SK-N-SH (cell line): ENCODE measurements around the gene CEP295NL. TPM values are rescaled to one million over a fixed set of nuclear protein-coding genes. Genes with fewer than 3 reads are reported as not detected.

Experiments
- CTCF ChIA-PET: fragments of 300-600, 350-600 bp; formaldehyde crosslinking; extraction: SDS; loops from one replicate; lab custom pipeline; 2021; lab: Yijun Ruan, JAX
- POLR2A ChIA-PET: fragments of 350-600 bp; sonication (Branson Sonifier 250); formaldehyde crosslinking; extraction: SDS; loops from one replicate; lab custom pipeline; 2020; ENCODE audit warnings: antibody characterized with exemption, inconsistent platforms; lab: Yijun Ruan, JAX
- DNase-seq: peaks from one replicate; pipeline ENCODE4 v3.0.0; 2012
- H2AFZ ChIP-seq: fragments of 200-600 bp; sonication (generic); 2 replicates; pipeline ENCODE4 v1.8.1; 2016; ENCODE audit warnings: antibody characterized with exemption, mild to moderate bottlenecking, low read depth
- H3F3A ChIP-seq: fragments of 200-600 bp; sonication (generic); replicated peaks from 2 replicates; pipeline ENCODE3; 2016; ENCODE audit warnings: antibody characterized with exemption, mild to moderate bottlenecking; ENCODE audit not compliant: insufficient read depth
- H3K27ac ChIP-seq, 2 experiments: fragments of 200-500 bp in 1 of 2; fragments of 200-600 bp in 1 of 2; sonication (Bioruptor generic) in 1 of 2; sonication (generic), shearing (Covaris generic) in 1 of 2; 2 replicates each; pipeline versions ENCODE4 v1.5.1 to v1.6.1; 2014 to 2016; ENCODE audit warnings: low read depth in 2 of 2, inconsistent platforms in 1 of 2, low read length in 1 of 2, mild to moderate bottlenecking in 1 of 2, mixed read lengths in 1 of 2
- H3K27me3 ChIP-seq: fragments of 200-600 bp; sonication (generic), shearing (Covaris generic); 2 replicates; pipeline ENCODE4 v1.6.1; 2016; ENCODE audit warnings: mixed run types; ENCODE audit not compliant: insufficient read depth
- H3K36me3 ChIP-seq, 2 experiments: fragments of 200-500 bp in 1 of 2; fragments of 200-600 bp in 1 of 2; sonication (Bioruptor generic) in 1 of 2; sonication (generic) in 1 of 2; replicated peaks in 1 of 2; 2 replicates each; pipeline versions ENCODE3 to v1.5.1; 2014 to 2016; ENCODE audit warnings: low read length in 1 of 2, mild to moderate bottlenecking in 1 of 2; ENCODE audit not compliant: insufficient read depth in 2 of 2, control insufficient read depth in 1 of 2
- H3K4me1 ChIP-seq, 2 experiments: fragments of 200-500 bp in 1 of 2; fragments of 200-600 bp in 1 of 2; sonication (Bioruptor generic) in 1 of 2; sonication (generic), shearing (Covaris generic) in 1 of 2; 2 replicates each; pipeline versions ENCODE4 v1.5.1 to v1.6.1; 2014 to 2016; ENCODE audit warnings: low read depth in 1 of 2, low read length in 1 of 2, mixed run types in 1 of 2; ENCODE audit not compliant: insufficient read depth in 2 of 2, control insufficient read depth in 1 of 2
- H3K4me2 ChIP-seq: fragments of 200-600 bp; sonication (generic), shearing (Covaris generic); 2 replicates; pipeline ENCODE4 v1.6.1; 2017; ENCODE audit warnings: mixed run types
- H3K4me3 ChIP-seq, 2 experiments: fragments of 200-500 bp in 1 of 2; fragments of 200-600 bp in 1 of 2; sonication (Bioruptor generic) in 1 of 2; sonication (generic), shearing (Covaris generic) in 1 of 2; 2 replicates each; pipeline versions ENCODE4 v1.5.1 to v1.8.1; 2014 to 2016; ENCODE audit warnings: low read depth in 2 of 2, inconsistent platforms in 1 of 2, low read length in 1 of 2, mild to moderate bottlenecking in 1 of 2, mixed read lengths in 1 of 2, moderate library complexity in 1 of 2
- H3K79me2 ChIP-seq: fragments of 200-600 bp; sonication (generic); 2 replicates; pipeline ENCODE4 v1.8.1; 2017; ENCODE audit warnings: mild to moderate bottlenecking; ENCODE audit not compliant: insufficient read depth
- H3K9ac ChIP-seq: fragments of 200-600 bp; sonication (generic); 2 replicates; pipeline ENCODE4 v1.6.1; 2017; ENCODE audit warnings: mixed run types
- H3K9me2 ChIP-seq: fragments of 200-600 bp; sonication (generic); 2 replicates; pipeline ENCODE4 v1.6.1; 2017; ENCODE audit warnings: mixed run types
- H3K9me3 ChIP-seq: fragments of 200-600 bp; sonication (generic); 2 replicates; pipeline ENCODE4 v1.6.1; 2017; ENCODE audit warnings: mixed run types, mild to moderate bottlenecking, moderate library complexity
- H4K20me1 ChIP-seq: fragments of 200-600 bp; sonication (generic); 2 replicates; pipeline ENCODE4 v1.6.1; 2017; ENCODE audit warnings: mild to moderate bottlenecking, mixed run types; ENCODE audit not compliant: insufficient read depth
- EP300 ChIP-seq, 2 experiments: IDR thresholded peaks; 2 replicates each; pipeline versions ENCODE4 v1.4.0 to v1.6.1; 2012; ENCODE audit warnings: borderline replicate concordance in 1 of 2, low read depth in 1 of 2, low read length in 1 of 2
- FOXJ3 ChIP-seq: sonication (generic); formaldehyde crosslinking; IDR thresholded peaks from 2 replicates; pipeline ENCODE4 v1.5.1; 2020; ENCODE audit warnings: mild to moderate bottlenecking, missing genetic modification reagents
- JUND ChIP-seq: IDR thresholded peaks from 2 replicates; pipeline ENCODE4 v1.4.0; 2012
- MAX ChIP-seq: IDR thresholded peaks from 2 replicates; pipeline ENCODE4 v1.4.0; 2012; ENCODE audit warnings: low read depth
- MXI1 ChIP-seq: IDR thresholded peaks from 2 replicates; pipeline ENCODE4 v1.6.1; 2012; ENCODE audit warnings: mild to moderate bottlenecking, low read depth, low read length, improper control_type of control experiment
- NFIC ChIP-seq: IDR thresholded peaks from 2 replicates; pipeline ENCODE4 v1.4.0; 2012; ENCODE audit warnings: borderline replicate concordance
- POLR2AphosphoS5 ChIP-seq: IDR thresholded peaks from 2 replicates; pipeline ENCODE4 v1.6.1; 2012; ENCODE audit warnings: low read depth, low read length
- SMC3 ChIP-seq: IDR thresholded peaks from 2 replicates; pipeline ENCODE4 v1.6.1; 2012; ENCODE audit warnings: low read depth, low read length, improper control_type of control experiment
- TCF12 ChIP-seq: IDR thresholded peaks from 2 replicates; pipeline ENCODE4 v1.4.0; 2012
- ZBTB33 ChIP-seq: IDR thresholded peaks from 2 replicates; pipeline ENCODE4 v1.4.0; 2012; ENCODE audit warnings: low read depth, borderline replicate concordance
- WGBS: methylation state at CpG from one replicate; pipeline ENCODE4 v1.1.6; 2017; ENCODE audit warnings: low lambda C conversion rate; 5-methylcytosine and 5-hydroxymethylcytosine counted together
- polyA plus RNA-seq, 3 experiments: library from polyadenylated mRNA; depleted of rRNA; stranded (reverse); fragments of >200 nt; gene quantifications; 2 replicates each; pipeline ENCODE4 v1.2.3, GENCODE V29; 2012
- TF ChIP-seq, protein P1 (sequence below): fragments of 150-350 bp; IDR thresholded peaks from 2 replicates; pipeline ENCODE4 v1.6.1; 2017; ENCODE audit warnings: antibody characterized with exemption, low read length, low read depth, borderline replicate concordance

CEP295NL gene
- polyA plus RNA-seq, 1 of the 3 experiments (the other 2 are of a cell fraction), result 0.35 TPM

DNA sequence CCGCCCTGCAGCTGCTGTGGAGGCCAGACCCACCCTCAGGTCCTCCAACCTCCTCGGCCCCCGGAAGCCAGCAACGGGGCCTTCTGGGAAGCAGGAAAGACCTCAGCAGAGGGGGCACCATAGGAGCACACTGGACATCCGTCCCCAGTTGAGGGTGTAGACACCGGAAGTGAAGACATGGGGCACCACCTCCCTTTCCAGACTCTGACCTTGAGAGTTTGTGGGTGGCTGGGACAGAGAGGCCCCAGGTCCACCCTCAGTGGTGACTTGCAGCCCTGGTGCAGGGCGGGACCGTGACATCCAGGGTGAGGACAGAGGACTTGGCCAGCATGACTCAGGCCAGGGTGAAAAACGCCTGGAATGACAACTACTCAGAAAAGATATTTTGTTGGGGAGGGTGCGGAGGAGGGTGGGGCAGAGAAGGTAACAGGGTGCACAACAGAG is 19.9 kb downstream of the CEP295NL start (continued):
- TF ChIP-seq, protein P1, sequence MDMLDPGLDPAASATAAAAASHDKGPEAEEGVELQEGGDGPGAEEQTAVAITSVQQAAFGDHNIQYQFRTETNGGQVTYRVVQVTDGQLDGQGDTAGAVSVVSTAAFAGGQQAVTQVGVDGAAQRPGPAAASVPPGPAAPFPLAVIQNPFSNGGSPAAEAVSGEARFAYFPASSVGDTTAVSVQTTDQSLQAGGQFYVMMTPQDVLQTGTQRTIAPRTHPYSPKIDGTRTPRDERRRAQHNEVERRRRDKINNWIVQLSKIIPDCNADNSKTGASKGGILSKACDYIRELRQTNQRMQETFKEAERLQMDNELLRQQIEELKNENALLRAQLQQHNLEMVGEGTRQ, result no peak
- TF ChIP-seq FOXJ3 (CRISPR knock-in tag), result 0 out of 2 replicates have a peak, but pooled peaks have one; percentile 69
- TF ChIP-seq ZBTB33, result 0 out of 2 replicates have a peak, but pooled peaks have one; percentile 5
- peak; percentile 74 for TF ChIP-seq JUND
- no peak; the same call in 1 of the 2 replicates for TF ChIP-seq NFIC
- peak; percentile 16; the same call in 1 of the 2 replicates for TF ChIP-seq SMC3
- peak; percentile 58; the same call in 1 of the 2 replicates for TF ChIP-seq MAX
- TF ChIP-seq MXI1, result peak; percentile 31

GRCh38 chr17:78882540-78883088 is 20.4 kb downstream of the CEP295NL start:
- peak overlapping the region; percentile 85 for H3K9ac ChIP-seq
- peak overlapping the region; percentile 94; the same call in 1 of the 2 replicates for H3K4me2 ChIP-seq
- no peak overlapping the region for H2AFZ ChIP-seq
- peaks cover 3 to 4% of the 10 kb centered on the region in 2 experiments for H3K36me3 ChIP-seq
- no peaks in the 10 kb centered on the region; the same call in 1 of the 2 replicates for H4K20me1 ChIP-seq
- H3K27me3 ChIP-seq, result no peaks in the 10 kb centered on the region
- peaks cover 40% of the 10 kb centered on the region for H3F3A ChIP-seq
- CTCF ChIA-PET, result interaction anchor here (0.7 to 8.5 kb wide), 10 partner anchors 10 to 632 kb away, joined by 3 to 68 read pairs (median 4); no protein-coding TSS in a partner anchor
- TF ChIP-seq TCF12 (peak; percentile 88), POLR2AphosphoS5 (0 out of 2 replicates have a peak, but pooled peaks have one; percentile 59), JUND (no peak), EP300 (IDR thresholded peaks at IDR 0.05; ENCODE audit: borderline replicate concordance in 1 of 2, low read depth in 1 of 2, low read length in 1 of 2) (peak in 1 of 2 experiments; percentile 49; a peak in 2 of 4 replicates)
- peaks cover 32 to 79% of the 10 kb centered on the region in 2 experiments for H3K4me1 ChIP-seq
- 45% methylated on average over 12 of the region's 14 CpGs for WGBS
- H3K9me3 ChIP-seq, result no peaks in the 10 kb centered on the region
- peak; percentile 88 for DNase-seq
- peak overlapping the region; percentile 7 to 58; a peak in 2 of 4 replicates for H3K4me3 ChIP-seq
- peak overlapping the region; percentile 99 to 100 for H3K27ac ChIP-seq
- H3K9me2 ChIP-seq, result no peaks in the 10 kb centered on the region
- POLR2A ChIA-PET, result interaction anchor here (0.7 to 2.9 kb wide), 11 partner anchors 9 to 295 kb away, joined by 3 to 35 read pairs (median 3); no protein-coding TSS in a partner anchor
- peaks cover 93% of the 10 kb centered on the region for H3K79me2 ChIP-seq
